Vagina (tissue), 2 donors: ENCODE measurements around the gene POLR1G.

Source experiments
- POLR2AphosphoS5 ChIP-seq, 2 donors: sonication (generic); formaldehyde crosslinking; IDR thresholded peaks; one replicate each; pipeline ENCODE4 v1.9.0; 2017; ENCODE audit warnings: antibody characterized with exemption in 2 of 2, mild to moderate bottlenecking in 2 of 2, low read depth in 1 of 2; ENCODE audit not compliant: insufficient read depth in 1 of 2
- TF ChIP-seq, protein P1 (sequence below), 3 experiments: fragments of 450-650 bp in 2 of 3; fragments of 200-600 bp in 1 of 3; sonication (generic) in 1 of 3; IDR thresholded peaks; one replicate each; pipeline ENCODE4 v1.5.1; 2017 to 2019; ENCODE audit warnings: antibody characterized with exemption in 3 of 3, mild to moderate bottlenecking in 2 of 3, moderate library complexity in 2 of 3

DNA sequence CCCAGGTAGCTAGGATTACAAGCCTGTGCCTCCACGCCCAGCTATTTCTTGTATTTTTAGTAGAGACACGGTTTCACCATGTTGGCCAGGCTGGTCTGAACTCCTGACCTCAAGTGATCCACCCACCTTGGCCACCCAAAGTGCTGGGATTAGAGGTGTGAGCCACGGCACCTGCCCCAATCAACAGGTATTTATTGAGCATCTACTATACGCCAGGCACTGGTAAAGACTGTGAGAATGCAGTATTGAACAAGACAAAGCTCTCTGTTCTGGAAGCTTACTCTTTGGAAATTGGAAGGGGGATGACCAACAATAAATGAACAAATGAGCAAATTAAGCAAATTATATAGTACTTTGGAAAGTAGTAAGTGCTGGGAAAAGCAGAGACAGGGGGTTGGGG, 38.7 kb downstream of the POLR1G start:
- no peak for TF ChIP-seq POLR2AphosphoS5 (IDR thresholded peaks at IDR 0.05; ENCODE audit: insufficient read depth in 1 of 2, low read depth in 1 of 2)
- TF ChIP-seq, protein P1, sequence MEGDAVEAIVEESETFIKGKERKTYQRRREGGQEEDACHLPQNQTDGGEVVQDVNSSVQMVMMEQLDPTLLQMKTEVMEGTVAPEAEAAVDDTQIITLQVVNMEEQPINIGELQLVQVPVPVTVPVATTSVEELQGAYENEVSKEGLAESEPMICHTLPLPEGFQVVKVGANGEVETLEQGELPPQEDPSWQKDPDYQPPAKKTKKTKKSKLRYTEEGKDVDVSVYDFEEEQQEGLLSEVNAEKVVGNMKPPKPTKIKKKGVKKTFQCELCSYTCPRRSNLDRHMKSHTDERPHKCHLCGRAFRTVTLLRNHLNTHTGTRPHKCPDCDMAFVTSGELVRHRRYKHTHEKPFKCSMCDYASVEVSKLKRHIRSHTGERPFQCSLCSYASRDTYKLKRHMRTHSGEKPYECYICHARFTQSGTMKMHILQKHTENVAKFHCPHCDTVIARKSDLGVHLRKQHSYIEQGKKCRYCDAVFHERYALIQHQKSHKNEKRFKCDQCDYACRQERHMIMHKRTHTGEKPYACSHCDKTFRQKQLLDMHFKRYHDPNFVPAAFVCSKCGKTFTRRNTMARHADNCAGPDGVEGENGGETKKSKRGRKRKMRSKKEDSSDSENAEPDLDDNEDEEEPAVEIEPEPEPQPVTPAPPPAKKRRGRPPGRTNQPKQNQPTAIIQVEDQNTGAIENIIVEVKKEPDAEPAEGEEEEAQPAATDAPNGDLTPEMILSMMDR (IDR thresholded peaks at IDR 0.05), result no peak
